Neural cell (in vitro differentiated cells): ENCODE data around the gene MRPL37.

Experiments used
- RAD21 ChIP-seq: fragments of 450-650 bp; conservative IDR thresholded peaks from 2 replicates; pipeline ENCODE4 v1.6.1; 2014; ENCODE audit warnings: antibody characterized with exemption, mild to moderate bottlenecking, moderate library complexity
- TF ChIP-seq, protein P1 (sequence below): fragments of 450-650 bp; IDR thresholded peaks from 2 replicates; pipeline ENCODE4 v1.5.1; 2014; ENCODE audit warnings: antibody characterized with exemption, mild to moderate bottlenecking, moderate library complexity; ENCODE audit not compliant: poor library complexity, severe bottlenecking

GRCh38 chr1:54259546-54260140, 59.7 kb downstream of the MRPL37 start:
- TF ChIP-seq, protein P1, sequence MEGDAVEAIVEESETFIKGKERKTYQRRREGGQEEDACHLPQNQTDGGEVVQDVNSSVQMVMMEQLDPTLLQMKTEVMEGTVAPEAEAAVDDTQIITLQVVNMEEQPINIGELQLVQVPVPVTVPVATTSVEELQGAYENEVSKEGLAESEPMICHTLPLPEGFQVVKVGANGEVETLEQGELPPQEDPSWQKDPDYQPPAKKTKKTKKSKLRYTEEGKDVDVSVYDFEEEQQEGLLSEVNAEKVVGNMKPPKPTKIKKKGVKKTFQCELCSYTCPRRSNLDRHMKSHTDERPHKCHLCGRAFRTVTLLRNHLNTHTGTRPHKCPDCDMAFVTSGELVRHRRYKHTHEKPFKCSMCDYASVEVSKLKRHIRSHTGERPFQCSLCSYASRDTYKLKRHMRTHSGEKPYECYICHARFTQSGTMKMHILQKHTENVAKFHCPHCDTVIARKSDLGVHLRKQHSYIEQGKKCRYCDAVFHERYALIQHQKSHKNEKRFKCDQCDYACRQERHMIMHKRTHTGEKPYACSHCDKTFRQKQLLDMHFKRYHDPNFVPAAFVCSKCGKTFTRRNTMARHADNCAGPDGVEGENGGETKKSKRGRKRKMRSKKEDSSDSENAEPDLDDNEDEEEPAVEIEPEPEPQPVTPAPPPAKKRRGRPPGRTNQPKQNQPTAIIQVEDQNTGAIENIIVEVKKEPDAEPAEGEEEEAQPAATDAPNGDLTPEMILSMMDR, result no peak
- TF ChIP-seq RAD21, result no peak
